Psoas muscle (tissue), 8 donors: ENCODE data around the gene TPCN2. TPM values are rescaled to one million over a fixed set of nuclear protein-coding genes. Genes with fewer than 3 reads are reported as not detected.

Source experiments
- ATAC-seq, 4 donors: fragments of 200-7000 bp; cut with Tn5 transposase; one replicate each; pipeline ENCODE4 v1.9.1; 2020; ENCODE audit warnings: moderate library complexity in 3 of 4, mild to moderate bottlenecking in 2 of 4
- DNase-seq, 2 donors: peaks; one replicate each; pipeline ENCODE4 v3.0.0-alpha.2; 2020
- H3K27ac ChIP-seq: fragments of 200-600 bp; one replicate; pipeline ENCODE4 v1.8.0; 2022
- H3K27me3 ChIP-seq, 3 donors: fragments of 200-600 bp in 1 of 3; one replicate each; pipeline versions ENCODE4 v1.6.1 to v1.8.0; 2013 to 2022; ENCODE audit warnings: low read length in 2 of 3, mild to moderate bottlenecking in 2 of 3, moderate library complexity in 1 of 3; ENCODE audit not compliant: insufficient read depth in 3 of 3
- H3K36me3 ChIP-seq, 2 donors: fragments of 200-600 bp in 1 of 2; one replicate each; pipeline versions ENCODE4 v1.6.1 to v1.8.0; 2013 to 2022; ENCODE audit warnings: low read depth in 1 of 2, mild to moderate bottlenecking in 1 of 2, moderate library complexity in 1 of 2; ENCODE audit not compliant: insufficient read depth in 1 of 2
- H3K4me1 ChIP-seq: fragments of 200-600 bp; one replicate; pipeline ENCODE4 v1.8.0; 2022
- H3K4me3 ChIP-seq: fragments of 200-600 bp; one replicate; pipeline ENCODE4 v1.8.0; 2022; ENCODE audit warnings: mild to moderate bottlenecking
- H3K9me3 ChIP-seq: fragments of 200-600 bp; one replicate; pipeline ENCODE4 v1.8.0; 2022
- CTCF ChIP-seq: fragments of 200-600 bp; IDR thresholded peaks from one replicate; pipeline ENCODE4 v1.8.0; 2022; ENCODE audit warnings: antibody characterized with exemption
- WGBS, 3 donors: extraction: QIAGEN DNeasy Blood & Tissue Kit; methylation state at CpG; one replicate each; pipeline versions ENCODE4 v1.1.6 to v1.1.7; 2013; 5-methylcytosine and 5-hydroxymethylcytosine counted together
- intact Hi-C, 2 donors: fragments of 100-400 bp; cut with DNase I; formaldehyde crosslinking; loops; one replicate each; pipeline versions ENCODE4 v1.11.0 to v1.14.2; 2022
- polyA plus RNA-seq, 3 donors: library from polyadenylated mRNA; stranded (reverse); fragments of 200-250 nt; gene quantifications; one replicate each; pipeline ENCODE4 v1.2.3, GENCODE V29; 2013
- total RNA-seq, 4 donors: library from RNA; stranded (reverse); fragmentation: NEBNext Ultra II Directional in 2 of 4; extraction: Animal tissue kit (Norgen Biotek cat#: 25700) in 2 of 4; gene quantifications; one replicate each; pipeline versions ENCODE4 v1.2.1 to v1.2.4, GENCODE V29; 2021 to 2023
- donor health status: healthy with polysubstance abuse.
- donor health status: DM: no; HTN: no; CAD: no; lungs with moderate emphysema.
- donor health status: Bipolar disorder and iron deficiency.
- donor health status: healthy.
- donor health status: DM: yes; HTN: yes; CAD: no.
- donor health status: DM: no; HTN: no; CAD: no.
- donor health status: DM: no; HTN: no; CAD: no.
- donor health status: DM: yes; HTN: yes; CAD: no.

TPCN2 gene
- total and polyA plus RNA-seq, 7 donors: 2.2 to 6.0 (median 3.5) TPM

- Histone ChIP-seq H3K9me3 (no peaks in the 10 kb centered on the region), H3K4me3 (peak overlapping the region; percentile 19), H3K27me3 (no peaks in the 10 kb centered on the region), H3K4me1 (peaks cover 7% of the 10 kb centered on the region), H3K36me3 (no peaks in the 10 kb centered on the region), H3K27ac (no peak overlapping the region)
- WGBS, 3 donors: 45 to 57% (median 46%) methylated on average over 39 to 41 of the region's 41 CpGs
- ATAC-seq: peak; percentile 78 to 95 (median 82)
- no peak for TF ChIP-seq CTCF
- DNase-seq: peak in 1 of 2 donors; percentile 59
- intact Hi-C loops: no loop called here
These were observed 67.1 kb downstream of the TPCN2 start for GRCh38 chr11:69115586-69116560.

- H3K27ac ChIP-seq: no peak overlapping the region
- intact Hi-C loops: no loop called here
- H3K4me1 ChIP-seq: peaks cover 7% of the 10 kb centered on the region
These were observed 67.9 kb downstream of the TPCN2 start for GRCh38 chr11:69116671-69117070.

GRCh38 chr11:69119190-69119589, 70.5 kb downstream of the TPCN2 start:
- ATAC-seq (no peak), DNase-seq (no peak)
- peaks cover 10% of the 10 kb centered on the region for H3K4me1 ChIP-seq
- no peak overlapping the region for H3K27ac ChIP-seq
- no peak overlapping the region for H3K4me3 ChIP-seq
- no peaks in the 10 kb centered on the region for H3K9me3 ChIP-seq
- WGBS, 3 donors: 68 to 95% (median 88%) methylated on average over 2 of the region's 2 CpGs
- intact Hi-C loops: no loop called here
- TF ChIP-seq CTCF: no peak
- H3K27me3 ChIP-seq: peaks cover 0 to 3% (median 3%) of the 10 kb centered on the region in 3 donors
- no peaks in the 10 kb centered on the region for H3K36me3 ChIP-seq

More at GRCh38 chr11:69116671-69117070, 67.9 kb downstream of the TPCN2 start:
- H3K27me3 ChIP-seq: no peaks in the 10 kb centered on the region
- TF ChIP-seq CTCF: no peak
- DNase-seq (no peak), ATAC-seq (no peak)
- no peaks in the 10 kb centered on the region for H3K9me3 ChIP-seq
- 94 to 98% (median 95%) methylated on average over 10 of the region's 10 CpGs for WGBS, 3 donors
- H3K36me3 ChIP-seq: no peaks in the 10 kb centered on the region
- no peak overlapping the region for H3K4me3 ChIP-seq

- no peaks in the 10 kb centered on the region for H3K9me3 ChIP-seq
- WGBS, 3 donors: 88 to 93% (median 89%) methylated on average over 21 of the region's 21 CpGs
- no peaks in the 10 kb centered on the region for H3K36me3 ChIP-seq
- peaks cover 10% of the 10 kb centered on the region for H3K4me1 ChIP-seq
- DNase-seq (no peak), ATAC-seq (no peak)
- H3K4me3 ChIP-seq: no peak overlapping the region
- TF ChIP-seq CTCF: no peak
- peaks cover 0 to 3% (median 3%) of the 10 kb centered on the region in 3 donors for H3K27me3 ChIP-seq
- no peak overlapping the region for H3K27ac ChIP-seq
- intact Hi-C loops: no loop called here
These were observed 71.6 kb downstream of the TPCN2 start for GRCh38 chr11:69120096-69120875.
